Measurements from ENCODE around the gene ANAPC16.
"Not testable (repeated sequence)": the region's sequence is repeated elsewhere in the genome, so short reads cannot be mapped to it uniquely, and the experiment has no call there.

The ANAPC16 gene

GRCh38 chr10:72215611-72216549 lies at the start of gene ANAPC16, which contains the start of gene ASCC1:
Gene ANAPC16 (plus strand): TSS chr10:72216012. CDS start chr10:72223915, 7,903 bp downstream.
Gene ASCC1 (minus strand): TSS chr10:72216276. CDS start chr10:72213298, 2,978 bp downstream.
- peak; percentile 86 to 96 (median 93) for DNase-seq

GRCh38 chr10:72167118-72167517 lies 48.7 kb upstream of the ANAPC16 start:
- no peak for DNase-seq

GRCh38 chr10:72170263-72170662 lies 45.5 kb upstream of the ANAPC16 start:
- DNase-seq: no peak

GRCh38 chr10:72170733-72171132 lies 45.1 kb upstream of the ANAPC16 start:
- DNase-seq: no peak

- DNase-seq: no peak
Measured at GRCh38 chr10:72171175-72171630, 44.6 kb upstream of the ANAPC16 start.

- no peak for DNase-seq
Measured at GRCh38 chr10:72173262-72173618, 42.6 kb upstream of the ANAPC16 start.

GRCh38 chr10:72173619-72174296 lies 42.1 kb upstream of the ANAPC16 start:
- no peak for DNase-seq

GRCh38 chr10:72174297-72174662 lies 41.5 kb upstream of the ANAPC16 start:
- no peak for DNase-seq

GRCh38 chr10:72175149-72175548 lies 40.7 kb upstream of the ANAPC16 start:
- no peak for DNase-seq

- DNase-seq: no peak
Measured at GRCh38 chr10:72176701-72177100, 39.1 kb upstream of the ANAPC16 start.

GRCh38 chr10:72177454-72177853 lies 38.4 kb upstream of the ANAPC16 start:
- no peak for DNase-seq

- no peak for DNase-seq
Measured at GRCh38 chr10:72184156-72184555, 31.7 kb upstream of the ANAPC16 start.

- no peak for DNase-seq
Measured at GRCh38 chr10:72186258-72186981, 29.4 kb upstream of the ANAPC16 start.

GRCh38 chr10:72186982-72187330 lies 28.9 kb upstream of the ANAPC16 start:
- no peak for DNase-seq

GRCh38 chr10:72194949-72195348 lies 20.9 kb upstream of the ANAPC16 start:
- no peak for DNase-seq

GRCh38 chr10:72200883-72201282 lies 14.9 kb upstream of the ANAPC16 start:
- DNase-seq: no peak

- DNase-seq: no peak
Measured at GRCh38 chr10:72201293-72201692, 14.5 kb upstream of the ANAPC16 start.

- DNase-seq: no peak
Measured at GRCh38 chr10:72204296-72204695, 11.5 kb upstream of the ANAPC16 start.

- DNase-seq: no peak
Measured at GRCh38 chr10:72204724-72205123, 11.1 kb upstream of the ANAPC16 start.

- no peak for DNase-seq
Measured at GRCh38 chr10:72206511-72207229, 9.1 kb upstream of the ANAPC16 start.

- DNase-seq: not testable (repeated sequence)
Measured at GRCh38 chr10:72208526-72208925, 7.3 kb upstream of the ANAPC16 start.

- not testable (repeated sequence) for DNase-seq
Measured at GRCh38 chr10:72211381-72211780, 4.4 kb upstream of the ANAPC16 start.

GRCh38 chr10:72211832-72212231 lies 4.0 kb upstream of the ANAPC16 start:
- not testable (repeated sequence) for DNase-seq
